Epithelial cell of proximal tubule (primary cell): Measurements from ENCODE around the gene IPO4. TPM values are rescaled to one million over a fixed set of nuclear protein-coding genes. Genes with fewer than 3 reads are reported as not detected.

ENCODE experiments used
- DNase-seq: peaks from one replicate; pipeline ENCODE4 v3.0.0-alpha.2; 2011; ENCODE audit warnings: low read depth
- H3K4me3 ChIP-seq: 2 replicates; pipeline ENCODE4 v1.5.1; 2011; ENCODE audit warnings: low read depth, mild to moderate bottlenecking, low read length
- total RNA-seq: library from RNA; depleted of rRNA; stranded (reverse); fragments of >200 nt; gene quantifications from 2 replicates; pipeline ENCODE4 v1.2.3, GENCODE V29; 2015
- TF ChIP-seq, protein P1 (sequence below): conservative IDR thresholded peaks from 2 replicates; pipeline ENCODE4 v1.5.1; 2012; ENCODE audit warnings: low read depth, mild to moderate bottlenecking, low read length

The IPO4 gene
- total RNA-seq, 1 donor from 2014 or later = 60.4 TPM

GRCh38 chr14:24213866-24214662 is 25.4 kb upstream of the IPO4 start:
- TF ChIP-seq, protein P1, sequence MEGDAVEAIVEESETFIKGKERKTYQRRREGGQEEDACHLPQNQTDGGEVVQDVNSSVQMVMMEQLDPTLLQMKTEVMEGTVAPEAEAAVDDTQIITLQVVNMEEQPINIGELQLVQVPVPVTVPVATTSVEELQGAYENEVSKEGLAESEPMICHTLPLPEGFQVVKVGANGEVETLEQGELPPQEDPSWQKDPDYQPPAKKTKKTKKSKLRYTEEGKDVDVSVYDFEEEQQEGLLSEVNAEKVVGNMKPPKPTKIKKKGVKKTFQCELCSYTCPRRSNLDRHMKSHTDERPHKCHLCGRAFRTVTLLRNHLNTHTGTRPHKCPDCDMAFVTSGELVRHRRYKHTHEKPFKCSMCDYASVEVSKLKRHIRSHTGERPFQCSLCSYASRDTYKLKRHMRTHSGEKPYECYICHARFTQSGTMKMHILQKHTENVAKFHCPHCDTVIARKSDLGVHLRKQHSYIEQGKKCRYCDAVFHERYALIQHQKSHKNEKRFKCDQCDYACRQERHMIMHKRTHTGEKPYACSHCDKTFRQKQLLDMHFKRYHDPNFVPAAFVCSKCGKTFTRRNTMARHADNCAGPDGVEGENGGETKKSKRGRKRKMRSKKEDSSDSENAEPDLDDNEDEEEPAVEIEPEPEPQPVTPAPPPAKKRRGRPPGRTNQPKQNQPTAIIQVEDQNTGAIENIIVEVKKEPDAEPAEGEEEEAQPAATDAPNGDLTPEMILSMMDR = no peak
- DNase-seq = no peak

GRCh38 chr14:24212924-24213865 is 24.6 kb upstream of the IPO4 start, which contains the start of gene CHMP4A:
TSS of gene CHMP4A (minus strand) at chr14:24213488. CDS start at chr14:24213439, 49 bp downstream.
- peak; percentile 69 for DNase-seq
- peak within 1 kb of the TSS; percentile 72 for H3K4me3 ChIP-seq
- TF ChIP-seq, protein P1 = peak; percentile 12

More at GRCh38 chr14:24213866-24214662, 25.4 kb upstream of the IPO4 start:
- H3K4me3 ChIP-seq = peak overlapping the region; percentile 86

- H3K4me3 ChIP-seq = no peak overlapping the region
- DNase-seq = no peak
- TF ChIP-seq, protein P1 = no peak
Measured at GRCh38 chr14:24211311-24211710, 22.7 kb upstream of the IPO4 start.

DNA sequence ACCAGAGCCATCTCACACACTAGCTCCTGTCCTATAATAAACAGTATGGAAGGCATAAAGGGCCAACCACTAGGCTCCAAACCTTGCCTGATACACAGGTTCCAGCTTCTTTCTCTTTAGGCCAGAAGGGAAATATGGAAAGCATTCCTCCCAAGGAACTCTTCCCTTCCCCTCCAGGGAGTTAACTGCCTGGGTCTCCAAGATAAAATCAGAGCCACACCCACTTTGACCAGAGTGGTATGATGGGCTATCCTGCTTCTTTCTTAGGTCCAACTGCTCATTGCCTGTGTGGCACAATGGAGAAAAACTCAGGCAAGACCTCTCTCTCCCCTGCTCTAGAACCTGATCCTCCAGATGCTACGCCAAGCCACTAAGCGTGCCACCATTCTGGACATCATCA is 19.0 kb upstream of the IPO4 start:
- TF ChIP-seq, protein P1 = no peak
- DNase-seq = no peak
- H3K4me3 ChIP-seq = no peak overlapping the region

- TF ChIP-seq, protein P1 = no peak
- no peak overlapping the region for H3K4me3 ChIP-seq
- no peak for DNase-seq
Measured at GRCh38 chr14:24207104-24207551, 18.5 kb upstream of the IPO4 start.

DNA sequence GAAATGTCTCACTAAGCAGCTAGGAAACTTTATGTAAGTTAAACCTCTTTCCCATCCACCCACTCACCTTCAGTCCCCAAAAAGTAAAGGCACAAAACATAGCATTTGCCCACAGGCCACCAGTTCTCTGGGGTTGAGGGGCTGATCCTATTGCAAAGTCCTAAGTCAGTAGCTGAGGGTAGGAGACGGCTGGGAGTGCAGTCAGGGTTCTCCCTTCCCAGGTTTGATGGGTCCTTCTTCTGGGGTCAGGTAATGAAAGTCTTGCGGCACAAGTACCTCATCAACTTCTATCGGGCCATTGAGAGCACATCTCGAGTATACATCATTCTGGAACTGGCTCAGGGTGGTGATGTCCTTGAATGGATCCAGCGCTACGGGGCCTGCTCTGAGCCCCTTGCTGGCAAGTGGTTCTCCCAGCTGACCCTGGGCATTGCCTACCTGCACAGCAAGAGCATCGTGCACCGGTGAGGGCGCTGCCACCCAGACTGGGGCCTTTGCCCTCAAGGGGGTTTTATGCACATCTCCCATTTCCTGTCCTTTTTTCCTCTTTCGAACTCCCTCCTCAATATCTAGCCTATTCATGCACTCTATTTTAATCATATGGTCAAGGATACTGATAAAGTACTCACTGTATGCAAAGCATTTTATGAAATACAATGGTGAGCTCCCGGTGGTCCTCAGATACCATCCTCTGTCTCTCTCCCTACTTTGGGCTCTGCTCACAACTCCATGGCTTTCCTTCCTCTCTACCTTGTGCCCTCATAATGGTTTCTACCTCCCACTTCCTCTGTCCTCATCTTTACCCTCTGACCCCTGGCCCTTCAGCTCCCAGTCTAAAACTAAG is 17.9 kb upstream of the IPO4 start:
- DNase-seq = no peak
- TF ChIP-seq, protein P1 = no peak
- H3K4me3 ChIP-seq = no peak overlapping the region
